Mucosa of rectum (tissue), 2 donors: ENCODE measurements around the gene PCDHB1.
A peak's percentile ranks its signal among the peaks of the same experiment; 100 is the strongest.

ENCODE experiments used
- H3K27ac ChIP-seq, 2 donors: one replicate each; pipeline ENCODE4 v1.7.0; 2013; ENCODE audit warnings: inconsistent platforms in 2 of 2, low read depth in 2 of 2, low read length in 2 of 2
- H3K27me3 ChIP-seq, 2 donors: one replicate each; pipeline ENCODE4 v1.7.0; 2013; ENCODE audit warnings: low read length in 2 of 2; ENCODE audit not compliant: control insufficient read depth in 2 of 2, insufficient read depth in 2 of 2
- H3K36me3 ChIP-seq, 2 donors: one replicate each; pipeline ENCODE4 v1.7.0; 2013; ENCODE audit warnings: low read length in 2 of 2; ENCODE audit not compliant: control insufficient read depth in 2 of 2, insufficient read depth in 2 of 2
- H3K4me1 ChIP-seq, 2 donors: one replicate each; pipeline ENCODE4 v1.7.0; 2013; ENCODE audit warnings: low read length in 2 of 2, mild to moderate bottlenecking in 1 of 2; ENCODE audit not compliant: control insufficient read depth in 2 of 2, insufficient read depth in 2 of 2
- H3K4me3 ChIP-seq, 2 donors: one replicate each; pipeline ENCODE4 v1.7.0; 2013; ENCODE audit warnings: low read length in 2 of 2
- H3K9ac ChIP-seq, 2 donors: one replicate each; pipeline ENCODE4 v1.7.0; 2013; ENCODE audit warnings: low read length in 2 of 2, low read depth in 1 of 2, mild to moderate bottlenecking in 1 of 2
- H3K9me3 ChIP-seq, 2 donors: one replicate each; pipeline ENCODE4 v1.7.0; 2013; ENCODE audit warnings: low read length in 2 of 2; ENCODE audit not compliant: control insufficient read depth in 2 of 2
- donor health status: healthy.
- donor health status: Normal muscosa, but diverticular disease.

PCDHB1 gene, protein sequence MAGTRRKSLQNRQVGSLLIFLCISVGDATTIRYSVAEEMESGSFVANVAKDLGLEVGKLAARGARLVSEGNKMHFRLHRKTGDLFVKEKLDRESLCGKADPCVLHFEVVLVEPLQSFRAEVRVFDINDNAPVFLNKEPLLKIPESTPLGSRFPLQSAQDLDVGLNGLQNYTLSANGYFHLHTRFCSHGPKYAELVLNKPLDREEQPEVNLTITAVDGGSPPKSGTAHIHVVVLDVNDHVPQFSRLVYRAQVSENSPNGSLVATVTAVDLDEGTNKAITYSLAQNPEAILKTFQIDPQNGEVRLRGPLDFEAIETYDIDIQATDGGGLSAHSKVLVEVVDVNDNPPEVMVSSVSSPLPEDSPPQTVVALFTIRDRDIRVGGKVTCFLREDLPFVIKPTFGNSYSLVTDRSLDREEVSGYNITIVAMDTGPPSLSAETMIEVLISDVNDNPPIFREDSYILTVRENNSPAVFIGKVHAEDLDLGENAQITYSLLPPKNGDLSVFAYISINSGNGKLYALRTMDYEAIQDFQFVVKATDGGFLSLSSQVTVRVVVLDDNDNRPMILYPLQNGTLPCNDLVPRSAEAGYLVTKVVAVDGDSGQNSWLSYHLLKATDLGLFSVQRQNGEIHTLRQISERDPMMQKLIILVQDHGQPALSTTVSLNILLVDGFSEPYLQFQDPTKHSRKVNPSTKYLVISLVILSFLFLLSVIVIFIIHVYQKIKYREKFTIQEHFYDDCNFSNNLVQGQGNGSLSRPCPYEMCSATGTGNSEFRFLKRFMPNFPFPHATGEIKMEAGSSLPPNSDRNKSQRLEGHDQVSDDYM

DNA sequence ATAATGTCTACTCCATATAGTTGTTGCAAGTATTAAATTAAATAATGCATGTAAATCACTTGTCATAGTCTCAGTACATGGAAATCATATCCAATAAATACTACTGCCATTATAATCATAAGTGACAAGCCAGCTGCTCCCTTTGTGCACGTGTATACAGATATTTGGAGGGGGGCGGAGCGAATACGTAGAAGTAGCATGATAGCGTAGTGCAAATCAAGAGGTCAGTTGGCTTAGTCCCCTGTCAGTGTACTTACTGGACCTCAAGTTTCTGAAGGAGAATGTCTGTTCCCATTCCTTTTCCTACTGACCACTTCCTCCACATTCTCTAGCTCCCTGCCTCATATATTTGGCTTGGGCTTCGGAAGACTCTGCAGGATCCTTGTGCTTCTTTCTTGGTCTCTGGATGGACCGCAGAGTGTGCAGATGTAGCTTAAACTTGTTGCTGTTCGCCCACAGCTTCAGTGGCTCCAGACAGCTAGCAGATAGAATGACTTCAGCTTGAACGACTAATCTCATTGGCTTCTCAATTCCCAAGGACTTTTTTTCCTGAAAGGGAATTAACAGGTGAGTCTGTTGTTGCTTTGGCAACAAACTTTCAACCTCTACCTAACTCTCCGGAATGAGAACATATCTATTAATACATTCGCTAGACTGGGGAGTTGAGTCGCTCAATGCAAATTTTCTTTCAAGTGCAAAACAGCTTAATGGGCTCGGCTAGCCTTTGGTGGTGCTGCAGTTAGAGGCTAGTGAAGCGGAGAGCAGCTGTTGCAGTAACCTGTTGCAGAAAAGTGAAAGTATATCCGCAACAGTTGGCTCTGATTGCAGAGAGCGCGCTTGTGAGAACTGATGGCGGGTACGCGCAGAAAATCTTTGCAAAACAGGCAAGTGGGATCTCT, at the start of gene PCDHB1:
Gene PCDHB1 (plus strand): TSS at position 753 of the 899 bp plus-strand sequence. CDS start 97 bp downstream, at position 850.
- Histone ChIP-seq H3K27ac (no peak within 1 kb of the TSS), H3K9me3 (peaks cover 0 to 2% of the 10 kb centered on the region in 2 donors), H3K9ac (no peak within 1 kb of the TSS), H3K36me3 (no peaks in the 10 kb centered on the region), H3K4me3 (peak within 1 kb of the TSS; percentile 31 to 61), H3K4me1 (no peaks in the 10 kb centered on the region), H3K27me3 (no peaks in the 10 kb centered on the region)

DNA sequence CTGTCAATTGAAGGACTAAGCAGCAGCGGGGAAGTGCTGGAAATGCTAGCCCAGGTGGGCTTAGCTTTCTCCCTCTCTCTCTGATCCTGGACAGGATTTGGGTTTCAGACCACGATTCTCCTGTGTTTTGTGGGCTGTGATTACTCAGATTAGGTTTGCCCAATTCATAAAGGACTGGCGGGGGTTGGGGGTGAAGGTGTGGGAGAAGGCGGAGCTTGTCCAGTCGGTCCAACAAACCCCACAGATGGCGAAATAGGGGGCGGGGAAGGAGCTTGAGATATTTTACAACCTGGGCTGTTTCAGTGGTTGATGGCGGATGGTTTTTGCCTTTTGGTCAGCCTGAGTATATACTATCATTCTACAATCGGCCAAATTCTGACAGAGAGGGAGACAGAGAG, 49.7 kb upstream of the PCDHB1 start:
- Histone ChIP-seq H3K27ac (no peak overlapping the region), H3K4me1 (no peaks in the 10 kb centered on the region), H3K27me3 (no peaks in the 10 kb centered on the region), H3K36me3 (no peaks in the 10 kb centered on the region), H3K4me3 (peak overlapping the region in 1 of 2 donors; percentile 30), H3K9me3 (no peaks in the 10 kb centered on the region), H3K9ac (no peak overlapping the region)

DNA sequence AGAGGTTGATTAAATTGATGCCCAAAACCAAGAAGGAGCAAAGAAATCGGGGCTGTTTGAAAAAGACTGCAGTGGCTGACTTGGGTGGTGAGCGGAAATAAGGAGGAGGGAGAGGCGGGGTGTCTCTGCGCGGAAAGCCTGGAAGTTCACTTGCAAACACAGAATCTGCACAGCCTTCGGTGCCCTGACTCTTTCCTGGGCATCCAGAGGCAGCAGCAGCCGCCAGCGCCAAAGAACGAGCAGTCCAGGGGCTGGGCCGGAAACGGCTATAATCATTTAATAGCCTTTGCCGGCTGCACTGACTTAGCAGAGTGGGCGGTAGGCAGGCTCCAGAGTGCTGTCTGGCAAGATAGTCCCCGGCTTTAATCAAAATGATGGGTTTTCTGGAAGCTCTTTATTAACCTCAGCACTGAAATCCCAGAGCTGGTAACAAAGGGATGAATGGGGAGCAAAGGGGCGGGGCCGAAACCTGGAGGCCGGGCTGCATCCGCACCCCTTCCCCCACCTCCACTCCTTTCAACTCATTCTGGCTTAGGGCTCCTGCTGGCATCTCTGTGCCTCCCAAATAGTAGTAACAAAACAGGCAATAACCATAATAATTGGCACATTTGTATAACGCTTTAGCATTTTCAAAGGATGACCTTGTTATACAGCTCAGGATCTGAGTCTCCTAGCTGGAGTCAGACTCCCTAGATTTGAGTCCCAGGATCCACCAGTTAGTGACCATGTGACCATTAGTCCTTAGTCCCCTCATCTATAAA, 49.1 kb upstream of the PCDHB1 start:
- Histone ChIP-seq H3K36me3 (no peaks in the 10 kb centered on the region), H3K4me1 (no peaks in the 10 kb centered on the region), H3K27ac (no peak overlapping the region), H3K4me3 (peak overlapping the region in 1 of 2 donors; percentile 30), H3K9ac (no peak overlapping the region), H3K27me3 (no peaks in the 10 kb centered on the region), H3K9me3 (no peaks in the 10 kb centered on the region)

DNA sequence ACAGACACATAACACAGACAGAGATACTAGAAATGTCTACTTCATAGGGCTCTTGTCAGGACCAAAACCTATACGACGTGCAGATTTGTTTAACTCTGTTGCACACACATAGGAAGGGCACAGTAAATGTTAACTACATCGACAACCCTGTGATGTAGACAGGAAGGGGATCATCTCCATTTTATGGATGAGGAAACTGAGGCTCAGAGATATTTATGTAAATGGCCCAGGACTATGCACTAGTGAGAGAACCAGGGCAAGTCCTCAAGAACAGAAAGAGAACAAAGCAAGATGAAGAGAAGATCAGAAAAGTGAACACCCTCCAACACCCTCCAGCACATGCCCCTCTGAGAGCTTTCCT, 48.6 kb upstream of the PCDHB1 start:
- Histone ChIP-seq H3K27ac (no peak overlapping the region), H3K27me3 (no peaks in the 10 kb centered on the region), H3K9me3 (no peaks in the 10 kb centered on the region), H3K36me3 (no peaks in the 10 kb centered on the region), H3K4me3 (no peak overlapping the region), H3K9ac (no peak overlapping the region), H3K4me1 (no peaks in the 10 kb centered on the region)

DNA sequence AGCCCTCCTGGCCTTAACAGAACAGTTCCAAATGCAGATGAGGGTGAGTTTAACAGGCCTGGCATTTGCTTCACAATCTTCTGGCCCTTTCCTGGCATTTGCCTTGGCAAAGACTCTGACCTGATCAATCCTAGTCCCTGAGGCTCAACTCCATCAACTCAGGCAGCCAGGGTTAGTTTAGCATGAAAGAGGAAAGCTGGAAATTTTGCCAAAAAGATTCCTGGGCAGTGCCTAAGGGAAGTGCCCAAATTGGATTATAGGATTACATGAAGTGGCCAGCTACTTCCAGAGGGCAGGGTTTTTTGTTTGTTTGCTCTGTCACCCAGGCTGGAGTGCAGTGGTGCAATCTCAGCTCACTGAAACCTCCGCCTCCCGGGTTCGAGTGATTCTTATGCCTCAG, 48.1 kb upstream of the PCDHB1 start:
- H3K36me3 ChIP-seq: no peaks in the 10 kb centered on the region
- H3K4me3 ChIP-seq: no peak overlapping the region
- H3K9ac ChIP-seq: no peak overlapping the region
- no peaks in the 10 kb centered on the region for H3K9me3 ChIP-seq
- H3K4me1 ChIP-seq: no peaks in the 10 kb centered on the region
- no peaks in the 10 kb centered on the region for H3K27me3 ChIP-seq
- H3K27ac ChIP-seq: no peak overlapping the region

DNA sequence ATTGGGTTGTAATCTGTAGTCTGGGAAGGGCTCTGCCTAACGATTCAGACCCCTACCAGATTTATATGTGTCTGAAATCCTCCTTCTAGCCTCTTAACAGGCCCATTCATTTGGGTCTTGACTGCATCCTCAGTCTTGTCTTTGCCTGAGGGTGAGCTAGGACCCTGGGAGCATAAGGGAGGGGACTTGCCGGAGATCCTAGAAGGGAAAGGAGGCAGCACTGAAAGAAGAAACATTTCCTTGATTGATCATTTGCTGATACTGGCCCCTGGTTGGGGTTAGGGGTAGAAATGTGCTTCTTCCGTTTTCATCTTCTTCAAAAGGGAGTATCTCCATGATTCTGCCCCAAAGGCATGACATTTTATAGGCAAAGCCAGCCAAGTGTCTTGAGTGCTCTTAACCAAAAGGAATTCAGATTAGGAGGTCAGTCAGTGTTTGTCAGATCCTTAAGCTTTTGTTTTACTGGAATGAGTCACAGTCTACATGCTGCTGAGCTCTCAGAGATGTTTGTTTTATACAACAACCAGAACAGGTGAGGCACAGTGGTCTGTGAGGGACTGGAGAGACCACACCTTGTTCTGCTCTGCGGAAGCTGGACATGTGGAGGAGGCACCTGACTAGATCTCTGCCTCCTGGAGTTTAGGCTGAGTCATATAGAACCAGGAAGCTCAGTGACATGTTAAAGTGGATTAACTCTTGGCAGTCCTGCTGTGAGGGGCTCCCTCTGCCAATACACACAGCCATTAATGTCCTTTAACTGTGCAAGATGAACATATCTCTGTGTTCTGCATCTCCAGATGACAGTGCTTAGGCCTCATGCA, 47.2 kb upstream of the PCDHB1 start:
- Histone ChIP-seq H3K4me3 (no peak overlapping the region), H3K27ac (no peak overlapping the region), H3K4me1 (no peaks in the 10 kb centered on the region), H3K9me3 (no peaks in the 10 kb centered on the region), H3K36me3 (no peaks in the 10 kb centered on the region), H3K9ac (no peak overlapping the region), H3K27me3 (no peaks in the 10 kb centered on the region)

DNA sequence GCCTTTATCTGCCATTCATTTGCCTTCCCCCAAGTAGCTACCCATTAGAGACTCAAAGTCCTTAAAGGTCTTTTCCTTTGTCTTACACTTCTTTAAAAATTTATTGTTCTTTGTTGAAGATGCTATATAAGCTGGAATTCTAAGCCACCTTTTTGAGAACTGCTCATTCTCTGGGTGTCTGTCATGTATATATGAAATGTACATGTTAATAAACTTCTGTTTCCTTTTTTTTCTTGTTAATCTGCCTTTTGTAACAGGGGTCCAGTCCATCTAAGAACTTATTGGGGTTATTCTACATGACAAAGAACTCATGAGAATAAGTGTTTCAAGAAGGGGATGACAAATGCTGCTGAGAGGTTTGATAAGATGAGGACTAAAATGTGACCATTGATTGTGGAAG, 43.4 kb upstream of the PCDHB1 start:
- H3K36me3 ChIP-seq: no peaks in the 10 kb centered on the region
- H3K27ac ChIP-seq: no peak overlapping the region
- no peaks in the 10 kb centered on the region for H3K9me3 ChIP-seq
- H3K9ac ChIP-seq: no peak overlapping the region
- no peak overlapping the region for H3K4me3 ChIP-seq
- H3K4me1 ChIP-seq: no peaks in the 10 kb centered on the region
- H3K27me3 ChIP-seq: no peaks in the 10 kb centered on the region

DNA sequence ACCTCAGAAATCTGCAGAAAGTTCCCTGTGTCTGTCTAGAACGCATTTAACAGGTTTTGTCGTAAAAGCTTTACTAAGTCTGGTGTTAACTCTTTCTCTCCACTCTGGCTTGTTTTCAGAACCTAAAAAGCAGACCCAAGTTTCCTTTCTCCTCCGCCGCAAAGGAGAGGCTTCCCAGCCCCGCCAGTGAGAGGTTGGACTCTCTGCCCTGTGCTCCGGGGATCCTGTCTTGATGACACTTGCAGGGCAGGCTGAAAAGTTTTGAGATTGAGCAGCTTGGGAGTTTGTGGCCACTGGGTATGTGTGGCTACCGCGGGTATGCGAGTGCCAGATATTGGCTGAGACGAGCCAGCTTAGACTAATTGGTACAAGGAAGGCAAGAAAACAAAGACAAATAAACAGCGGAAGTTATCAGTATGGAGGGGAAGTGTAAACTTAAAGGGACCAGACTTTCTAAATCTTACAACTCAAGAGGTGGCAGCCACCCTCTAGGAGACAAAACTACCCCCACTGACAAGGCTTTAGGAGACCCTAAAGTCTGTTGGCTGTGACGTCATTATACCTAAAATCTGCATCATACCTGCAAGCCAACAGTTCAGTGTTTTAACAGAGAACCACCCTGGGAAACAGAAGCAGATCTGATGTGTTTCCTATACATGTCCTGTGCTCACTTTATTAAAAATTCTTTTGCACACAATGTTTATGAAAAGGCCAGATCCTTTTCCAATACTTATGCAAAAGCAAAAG, 41.0 kb upstream of the PCDHB1 start:
- no peak overlapping the region for H3K27ac ChIP-seq
- H3K9ac ChIP-seq: no peak overlapping the region
- H3K4me3 ChIP-seq: no peak overlapping the region
- no peaks in the 10 kb centered on the region for H3K36me3 ChIP-seq
- H3K9me3 ChIP-seq: no peaks in the 10 kb centered on the region
- H3K4me1 ChIP-seq: no peaks in the 10 kb centered on the region
- no peaks in the 10 kb centered on the region for H3K27me3 ChIP-seq
